WERI-Rb-1 (cell line): Measurements from ENCODE around the gene MSMB.

Source experiments
- DNase-seq: peaks from one replicate; pipeline ENCODE4 v3.0.0-alpha.2; 2020
- H3K27ac ChIP-seq: fragments of 250-450 bp; sonication (Bioruptor Pico); 2 replicates; pipeline ENCODE4 v1.5.1; 2020; ENCODE audit warnings: mild to moderate bottlenecking, moderate library complexity
- H3K27me3 ChIP-seq: fragments of 250-450 bp; sonication (Bioruptor Pico); 2 replicates; pipeline ENCODE4 v1.5.1; 2021; ENCODE audit warnings: mild to moderate bottlenecking, low read depth, moderate library complexity; ENCODE audit not compliant: insufficient read depth, severe bottlenecking
- H3K36me3 ChIP-seq: fragments of 250-450 bp; sonication (Bioruptor Pico); 2 replicates; pipeline ENCODE4 v1.5.1; 2020; ENCODE audit warnings: mild to moderate bottlenecking, moderate library complexity
- H3K4me3 ChIP-seq: 2 replicates; pipeline ENCODE4 v1.5.1; 2011; ENCODE audit warnings: low read depth, mild to moderate bottlenecking, control low read depth, low read length
- H3K9me3 ChIP-seq: fragments of 250-450 bp; sonication (Bioruptor Pico); 2 replicates; pipeline ENCODE4 v1.5.1; 2021; ENCODE audit warnings: mild to moderate bottlenecking, moderate library complexity; ENCODE audit not compliant: severe bottlenecking
- TF ChIP-seq, protein P1 (sequence below): IDR thresholded peaks from 2 replicates; pipeline ENCODE4 v1.5.1; 2011; ENCODE audit warnings: low read depth, mild to moderate bottlenecking, control low read depth, inconsistent platforms, low read length

Gene MSMB

DNA sequence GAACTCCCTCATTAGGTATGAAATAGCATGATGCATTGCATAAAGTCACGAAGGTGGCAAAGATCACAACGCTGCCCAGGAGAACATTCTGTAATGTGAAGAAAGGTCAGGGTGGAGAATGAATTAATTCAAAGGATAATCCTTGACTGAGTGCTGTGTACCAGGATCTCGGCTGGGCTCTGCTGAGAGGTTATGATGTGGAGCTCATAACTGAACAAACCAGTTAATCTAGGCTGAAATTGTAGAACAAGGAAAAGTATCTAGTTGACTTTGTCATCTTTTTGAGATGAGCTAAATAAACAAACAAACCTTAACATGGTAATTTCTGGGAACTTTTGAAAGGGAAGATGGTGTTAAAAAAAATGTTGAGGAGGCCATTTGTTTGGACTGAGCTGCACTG, 6.1 kb downstream of the MSMB start:
- TF ChIP-seq, protein P1, sequence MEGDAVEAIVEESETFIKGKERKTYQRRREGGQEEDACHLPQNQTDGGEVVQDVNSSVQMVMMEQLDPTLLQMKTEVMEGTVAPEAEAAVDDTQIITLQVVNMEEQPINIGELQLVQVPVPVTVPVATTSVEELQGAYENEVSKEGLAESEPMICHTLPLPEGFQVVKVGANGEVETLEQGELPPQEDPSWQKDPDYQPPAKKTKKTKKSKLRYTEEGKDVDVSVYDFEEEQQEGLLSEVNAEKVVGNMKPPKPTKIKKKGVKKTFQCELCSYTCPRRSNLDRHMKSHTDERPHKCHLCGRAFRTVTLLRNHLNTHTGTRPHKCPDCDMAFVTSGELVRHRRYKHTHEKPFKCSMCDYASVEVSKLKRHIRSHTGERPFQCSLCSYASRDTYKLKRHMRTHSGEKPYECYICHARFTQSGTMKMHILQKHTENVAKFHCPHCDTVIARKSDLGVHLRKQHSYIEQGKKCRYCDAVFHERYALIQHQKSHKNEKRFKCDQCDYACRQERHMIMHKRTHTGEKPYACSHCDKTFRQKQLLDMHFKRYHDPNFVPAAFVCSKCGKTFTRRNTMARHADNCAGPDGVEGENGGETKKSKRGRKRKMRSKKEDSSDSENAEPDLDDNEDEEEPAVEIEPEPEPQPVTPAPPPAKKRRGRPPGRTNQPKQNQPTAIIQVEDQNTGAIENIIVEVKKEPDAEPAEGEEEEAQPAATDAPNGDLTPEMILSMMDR: no peak
- DNase-seq: no peak
- H3K9me3 ChIP-seq: no peaks in the 10 kb centered on the region

GRCh38 chr10:46037107-46037825, 8.8 kb downstream of the MSMB start:
- H3K36me3 ChIP-seq: no peaks in the 10 kb centered on the region
- DNase-seq: no peak
- H3K27ac ChIP-seq: no peak overlapping the region
- TF ChIP-seq, protein P1: no peak
- no peaks in the 10 kb centered on the region for H3K27me3 ChIP-seq
- H3K9me3 ChIP-seq: no peaks in the 10 kb centered on the region
- no peak overlapping the region for H3K4me3 ChIP-seq

More for the DNA sequence above, 6.1 kb downstream of the MSMB start:
- Histone ChIP-seq H3K4me3 (no peak overlapping the region), H3K27me3 (no peaks in the 10 kb centered on the region), H3K27ac (no peak overlapping the region), H3K36me3 (no peaks in the 10 kb centered on the region)

GRCh38 chr10:46035923-46036849, 9.9 kb downstream of the MSMB start:
- Histone ChIP-seq H3K27me3 (no peaks in the 10 kb centered on the region), H3K27ac (no peak overlapping the region), H3K9me3 (no peaks in the 10 kb centered on the region), H3K36me3 (no peaks in the 10 kb centered on the region), H3K4me3 (no peak overlapping the region)
- TF ChIP-seq, protein P1: no peak
- no peak for DNase-seq

- Histone ChIP-seq H3K36me3 (no peaks in the 10 kb centered on the region), H3K9me3 (no peaks in the 10 kb centered on the region), H3K4me3 (no peak overlapping the region), H3K27ac (no peak overlapping the region), H3K27me3 (no peaks in the 10 kb centered on the region)
- peak; percentile 15 for DNase-seq
- TF ChIP-seq, protein P1: no peak
Observed at GRCh38 chr10:46033602-46034011, 12.5 kb downstream of the MSMB start.

- Histone ChIP-seq H3K27me3 (no peaks in the 10 kb centered on the region), H3K27ac (no peak overlapping the region), H3K9me3 (no peaks in the 10 kb centered on the region), H3K4me3 (no peak overlapping the region), H3K36me3 (no peaks in the 10 kb centered on the region; the same call in 1 of the 2 replicates)
- no peak for DNase-seq
- TF ChIP-seq, protein P1: no peak
Observed at GRCh38 chr10:46031648-46032532, 14.2 kb downstream of the MSMB start.
